Esophagus muscularis mucosa (tissue), 3 donors: ENCODE measurements around the gene PEX14.
"Not testable (repeated sequence)": the region's sequence is repeated elsewhere in the genome, so short reads cannot be mapped to it uniquely, and the experiment has no call there.

ENCODE experiments used
- POLR2A ChIP-seq: fragments of 450-650 bp; IDR thresholded peaks from one replicate; pipeline ENCODE4 v1.6.1; 2017; ENCODE audit warnings: antibody characterized with exemption, moderate library complexity, mild to moderate bottlenecking, low read depth
- TF ChIP-seq, protein P1 (sequence below), 3 experiments: fragments of 200-600 bp in 2 of 3; fragments of 450-650 bp in 1 of 3; sonication (generic) in 2 of 3; IDR thresholded peaks; one replicate each; pipeline ENCODE4 v1.5.1; 2017 to 2019; ENCODE audit warnings: antibody characterized with exemption in 3 of 3, mild to moderate bottlenecking in 2 of 3, moderate library complexity in 1 of 3

DNA sequence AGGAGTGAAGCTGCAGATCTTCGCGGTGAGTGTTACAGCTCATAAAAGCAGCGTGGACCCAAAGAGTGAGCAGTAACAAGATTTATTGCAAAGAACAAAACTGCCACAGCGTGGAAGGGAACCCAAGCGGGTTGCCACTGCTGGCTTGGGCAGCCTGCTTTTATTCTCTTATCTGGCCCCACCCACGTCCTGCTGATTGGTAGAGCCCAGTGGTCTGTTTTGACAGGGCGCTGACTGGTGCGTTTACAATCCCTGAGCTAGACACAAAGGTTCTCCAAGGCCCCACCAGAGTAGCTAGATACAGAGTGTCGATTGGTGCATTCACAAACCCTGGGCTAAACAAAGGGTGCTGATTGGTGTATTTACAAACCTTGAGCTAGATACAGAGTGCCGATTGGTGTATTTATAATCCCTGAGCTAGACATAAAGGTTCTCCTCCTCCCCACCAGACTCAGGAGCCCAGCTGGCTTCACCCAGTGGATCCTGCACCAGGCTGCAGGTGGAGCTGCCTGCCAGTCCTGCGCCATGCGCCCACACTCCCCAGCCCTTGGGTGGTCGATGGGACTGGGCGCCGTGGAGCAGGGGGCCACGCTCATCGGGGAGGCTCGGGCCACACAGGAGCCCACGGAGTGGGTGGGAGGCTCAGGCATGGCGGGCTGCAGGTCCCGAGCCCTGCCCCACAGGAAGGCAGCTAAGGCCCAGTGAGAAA lies 48.8 kb upstream of the PEX14 start:
- TF ChIP-seq POLR2A, result not testable (repeated sequence)
- TF ChIP-seq, protein P1, sequence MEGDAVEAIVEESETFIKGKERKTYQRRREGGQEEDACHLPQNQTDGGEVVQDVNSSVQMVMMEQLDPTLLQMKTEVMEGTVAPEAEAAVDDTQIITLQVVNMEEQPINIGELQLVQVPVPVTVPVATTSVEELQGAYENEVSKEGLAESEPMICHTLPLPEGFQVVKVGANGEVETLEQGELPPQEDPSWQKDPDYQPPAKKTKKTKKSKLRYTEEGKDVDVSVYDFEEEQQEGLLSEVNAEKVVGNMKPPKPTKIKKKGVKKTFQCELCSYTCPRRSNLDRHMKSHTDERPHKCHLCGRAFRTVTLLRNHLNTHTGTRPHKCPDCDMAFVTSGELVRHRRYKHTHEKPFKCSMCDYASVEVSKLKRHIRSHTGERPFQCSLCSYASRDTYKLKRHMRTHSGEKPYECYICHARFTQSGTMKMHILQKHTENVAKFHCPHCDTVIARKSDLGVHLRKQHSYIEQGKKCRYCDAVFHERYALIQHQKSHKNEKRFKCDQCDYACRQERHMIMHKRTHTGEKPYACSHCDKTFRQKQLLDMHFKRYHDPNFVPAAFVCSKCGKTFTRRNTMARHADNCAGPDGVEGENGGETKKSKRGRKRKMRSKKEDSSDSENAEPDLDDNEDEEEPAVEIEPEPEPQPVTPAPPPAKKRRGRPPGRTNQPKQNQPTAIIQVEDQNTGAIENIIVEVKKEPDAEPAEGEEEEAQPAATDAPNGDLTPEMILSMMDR (IDR thresholded peaks at IDR 0.05), result not testable (repeated sequence)
